Progenitor cell of endocrine pancreas (in vitro differentiated cells): Measurements from ENCODE around the gene RSRC1. TPM values are rescaled to one million over a fixed set of nuclear protein-coding genes. Genes with fewer than 3 reads are reported as not detected.

Experiments used
- DNase-seq: peaks from one replicate; pipeline ENCODE4 v3.0.0; 2021; ENCODE audit warnings: low spot score; ENCODE audit not compliant: unreplicated experiment
- H3K27ac Mint-ChIP-seq: 2 replicates; pipeline ENCODE4 v1.8.0; 2021; ENCODE audit warnings: mild to moderate bottlenecking, moderate library complexity, mixed read lengths
- H3K27me3 Mint-ChIP-seq: 2 replicates; pipeline ENCODE4 v1.8.0; 2021; ENCODE audit warnings: mixed read lengths
- H3K36me3 Mint-ChIP-seq: 2 replicates; pipeline ENCODE4 v1.8.0; 2022; ENCODE audit warnings: mixed read lengths; ENCODE audit not compliant: insufficient read depth
- H3K4me1 Mint-ChIP-seq: 2 replicates; pipeline ENCODE4 v1.8.0; 2021; ENCODE audit warnings: low read depth, mixed read lengths
- H3K4me3 Mint-ChIP-seq: 2 replicates; pipeline ENCODE4 v1.8.0; 2021; ENCODE audit warnings: low read depth, mild to moderate bottlenecking, moderate library complexity, mixed read lengths
- H3K9me3 Mint-ChIP-seq: 2 replicates; pipeline ENCODE4 v1.8.0; 2021; ENCODE audit warnings: low read depth, mixed read lengths
- CTCF ChIP-seq: fragments of 200-600 bp; sonication (generic); IDR thresholded peaks from one replicate; pipeline ENCODE4 v1.5.0; 2021; ENCODE audit warnings: antibody characterized with exemption, mild to moderate bottlenecking; ENCODE audit not compliant: unreplicated experiment
- total RNA-seq: library from RNA; stranded (reverse); gene quantifications from 2 replicates; pipeline ENCODE4 v1.2.1, GENCODE V29; 2021

The RSRC1 gene
- total RNA-seq, 1 donor from 2014 or later: 50.6 TPM

- H3K27ac Mint-ChIP-seq: no peak overlapping the region
- no peak for DNase-seq
- H3K4me3 Mint-ChIP-seq: no peak overlapping the region
- H3K9me3 Mint-ChIP-seq: peaks cover 10% of the 10 kb centered on the region
- peaks cover 22% of the 10 kb centered on the region for H3K27me3 Mint-ChIP-seq
- TF ChIP-seq CTCF: no peak
- peaks cover 4% of the 10 kb centered on the region for H3K4me1 Mint-ChIP-seq
- no peaks in the 10 kb centered on the region for H3K36me3 Mint-ChIP-seq
These were observed 458.9 kb downstream of the RSRC1 start for GRCh38 chr3:158568784-158569183.

- no peak overlapping the region for H3K27ac Mint-ChIP-seq
- H3K9me3 Mint-ChIP-seq: peaks cover 10% of the 10 kb centered on the region
- no peaks in the 10 kb centered on the region for H3K36me3 Mint-ChIP-seq
- no peak overlapping the region for H3K4me3 Mint-ChIP-seq
- no peak for TF ChIP-seq CTCF
- H3K4me1 Mint-ChIP-seq: peaks cover 4% of the 10 kb centered on the region
- DNase-seq: no peak
- peaks cover 22% of the 10 kb centered on the region for H3K27me3 Mint-ChIP-seq
These were observed 459.9 kb downstream of the RSRC1 start for GRCh38 chr3:158569794-158570193.

GRCh38 chr3:158570999-158571702 is 461.3 kb downstream of the RSRC1 start, which contains the start of gene MLF1:
Gene MLF1 (plus strand): TSS chr3:158571194. CDS start chr3:158571301, 107 bp downstream.
- no peak for TF ChIP-seq CTCF
- H3K4me1 Mint-ChIP-seq: peaks cover 4% of the 10 kb centered on the region
- peaks cover 3% of the 10 kb centered on the region for H3K9me3 Mint-ChIP-seq
- H3K27me3 Mint-ChIP-seq: peaks cover 22% of the 10 kb centered on the region
- peak; percentile 95 for DNase-seq
- H3K27ac Mint-ChIP-seq: peak within 1 kb of the TSS; percentile 98
- peak within 1 kb of the TSS; percentile 90 for H3K4me3 Mint-ChIP-seq
- H3K36me3 Mint-ChIP-seq: no peaks in the 10 kb centered on the region

- Mint-ChIP-seq H3K27me3 (peaks cover 22% of the 10 kb centered on the region), H3K27ac (no peak overlapping the region), H3K36me3 (no peaks in the 10 kb centered on the region), H3K4me1 (peaks cover 4% of the 10 kb centered on the region), H3K4me3 (no peak overlapping the region), H3K9me3 (peaks cover 3% of the 10 kb centered on the region)
- no peak for DNase-seq
- TF ChIP-seq CTCF: no peak
These were observed 462.3 kb downstream of the RSRC1 start for GRCh38 chr3:158571969-158572765.

GRCh38 chr3:158572766-158573060 is 462.8 kb downstream of the RSRC1 start:
- Mint-ChIP-seq H3K9me3 (peaks cover 3% of the 10 kb centered on the region), H3K27me3 (peaks cover 22% of the 10 kb centered on the region), H3K4me1 (peaks cover 4% of the 10 kb centered on the region), H3K4me3 (peak overlapping the region; percentile 16), H3K36me3 (no peaks in the 10 kb centered on the region), H3K27ac (no peak overlapping the region)
- DNase-seq: no peak
- no peak for TF ChIP-seq CTCF
